ENCODE results near the gene PCDHGC4.

The PCDHGC4 gene

DNA sequence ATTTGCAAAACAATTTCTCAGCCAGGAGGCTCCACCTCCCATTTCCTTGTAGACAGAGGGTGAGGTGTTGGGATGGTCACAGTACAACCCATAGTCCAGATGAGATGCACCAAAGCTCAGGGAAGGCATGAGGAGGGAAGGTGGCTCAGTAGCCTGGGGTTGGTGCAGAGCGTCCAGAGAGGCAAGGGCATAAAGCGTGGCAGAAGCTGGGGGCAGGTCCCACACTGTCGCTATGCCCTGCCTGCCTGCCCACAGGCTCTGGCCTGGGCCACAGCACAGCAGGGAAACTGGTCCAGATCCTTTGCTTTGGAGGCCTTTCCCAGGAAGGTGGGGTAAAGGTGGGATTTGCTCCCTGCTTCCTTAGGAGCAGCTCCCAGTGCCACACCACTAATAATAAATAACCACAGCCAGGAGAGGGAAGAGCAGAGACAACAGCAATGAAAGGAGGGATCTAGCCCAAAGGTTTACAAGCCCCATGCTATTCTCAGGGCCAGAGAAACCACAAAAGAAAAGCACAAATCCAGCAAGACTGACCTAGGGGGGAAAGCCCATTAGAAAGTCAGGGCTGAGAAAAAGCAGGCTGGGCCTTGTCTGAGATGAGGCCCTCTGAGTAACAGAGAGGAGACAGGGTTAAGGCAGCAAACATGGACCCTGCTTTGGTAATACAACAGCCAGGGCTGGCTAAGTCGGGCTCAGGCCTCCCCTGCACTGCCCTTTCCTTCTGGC is 31.3 kb downstream of the PCDHGC4 start:
- Histone ChIP-seq H3K4me3 (ENCODE audit: control insufficient read depth in 1 of 7, extremely low read depth in 1 of 7, insufficient read depth in 4 of 7, low read depth in 2 of 7, low read length in 6 of 7) (no peak overlapping the region), H3K36me3 (ENCODE audit: control insufficient read depth in 4 of 4, insufficient read depth in 4 of 4, low read length in 3 of 4) (peaks cover 16 to 73% (median 40%) of the 10 kb centered on the region in 4 experiments), H3K27ac (ENCODE audit: insufficient read depth in 1 of 2, low read depth in 1 of 2, low read length in 2 of 2, poor library complexity in 1 of 2, severe bottlenecking in 2 of 2) (no peak overlapping the region), H3K27me3 (replicated peaks in 2 of 5; ENCODE audit: control insufficient read depth in 4 of 5, insufficient read depth in 5 of 5, low read length in 4 of 5) (no peaks in the 10 kb centered on the region), H3K4me1 (ENCODE audit: control extremely low read depth in 1 of 4, control insufficient read depth in 4 of 4, insufficient read depth in 4 of 4, low read length in 3 of 4) (peaks cover 22 to 47% (median 37%) of the 10 kb centered on the region in 4 experiments), H3K9me3 (ENCODE audit: control extremely low read depth in 1 of 5, control insufficient read depth in 4 of 5, insufficient read depth in 2 of 5, low read depth in 1 of 5, low read length in 4 of 5) (no peaks in the 10 kb centered on the region)
- DNase-seq, result no peak
- POLR2A ChIA-PET, result no interaction called here
- CTCF ChIA-PET, result interaction anchor here (0.7 to 13.7 kb wide), 10 partner anchors 8 to 118 kb away, joined by 3 to 178 read pairs (median 3); partner anchors contain the start of genes PCDHGA11, PCDHGA12, PCDHGB5 and PCDHGC3
- no CpG with 5 or more reads among the region's 4 CpGs for WGBS (ENCODE audit: insufficient coverage)

DNA sequence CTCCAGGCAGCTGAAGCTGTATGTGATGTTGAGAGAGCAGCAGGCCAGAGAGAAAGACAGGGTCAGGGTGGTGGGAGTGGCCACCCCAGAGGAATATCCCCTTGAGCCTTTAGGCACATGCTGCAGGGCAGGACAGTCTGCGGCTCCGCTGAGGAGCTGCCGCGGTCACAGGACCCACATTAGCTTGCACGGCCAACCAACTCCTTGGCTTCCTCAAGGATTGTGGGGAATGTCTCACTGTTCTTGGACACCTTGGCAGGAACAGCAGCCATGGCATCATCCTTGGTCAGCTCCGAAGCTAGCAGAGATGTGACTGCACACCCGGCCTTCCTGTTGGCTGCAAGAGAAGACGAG is 31.8 kb downstream of the PCDHGC4 start:
- Histone ChIP-seq H3K27me3 (replicated peaks in 2 of 5; ENCODE audit: control insufficient read depth in 4 of 5, insufficient read depth in 5 of 5, low read length in 4 of 5) (no peaks in the 10 kb centered on the region), H3K9me3 (ENCODE audit: control extremely low read depth in 1 of 5, control insufficient read depth in 4 of 5, insufficient read depth in 2 of 5, low read depth in 1 of 5, low read length in 4 of 5) (no peaks in the 10 kb centered on the region), H3K4me3 (ENCODE audit: control insufficient read depth in 1 of 7, extremely low read depth in 1 of 7, insufficient read depth in 4 of 7, low read depth in 2 of 7, low read length in 6 of 7) (no peak overlapping the region), H3K36me3 (ENCODE audit: control insufficient read depth in 4 of 4, insufficient read depth in 4 of 4, low read length in 3 of 4) (peaks cover 16 to 78% (median 44%) of the 10 kb centered on the region in 4 experiments), H3K27ac (ENCODE audit: insufficient read depth in 1 of 2, low read depth in 1 of 2, low read length in 2 of 2, poor library complexity in 1 of 2, severe bottlenecking in 2 of 2) (no peak overlapping the region), H3K4me1 (ENCODE audit: control extremely low read depth in 1 of 4, control insufficient read depth in 4 of 4, insufficient read depth in 4 of 4, low read length in 3 of 4) (peaks cover 22 to 53% (median 41%) of the 10 kb centered on the region in 4 experiments)
- ChIA-PET POLR2A (no interaction called here), CTCF (interaction anchor here (0.7 to 13.7 kb wide), 7 partner anchors 8 to 104 kb away, joined by 3 to 178 read pairs (median 3); partner anchors contain the start of genes PCDHGA10, PCDHGA11, PCDHGA12 and PCDHGC3)
- no peak for DNase-seq
- 99% methylated on average over 7 of the region's 8 CpGs for WGBS (ENCODE audit: insufficient coverage)

DNA sequence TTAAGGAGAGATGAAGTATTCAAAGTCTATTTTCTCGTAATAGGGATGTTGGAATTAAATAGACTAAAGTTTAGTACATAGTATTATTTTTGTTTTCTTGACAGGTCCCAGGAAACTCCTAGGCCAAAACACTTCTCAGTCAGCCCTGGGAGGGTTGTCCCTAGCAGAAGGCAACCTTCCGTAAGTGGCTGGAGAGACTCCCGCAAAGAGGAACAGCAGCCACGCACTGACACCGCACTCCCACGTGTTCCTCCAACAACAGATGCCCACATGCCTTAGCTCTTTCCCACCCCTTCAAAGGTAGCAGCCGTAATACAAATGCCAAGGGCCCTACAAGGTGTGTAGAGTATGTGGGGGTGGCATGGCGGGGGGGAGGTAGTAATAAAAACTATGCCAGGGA is 32.5 kb downstream of the PCDHGC4 start:
- no peak for DNase-seq
- Histone ChIP-seq H3K27ac (ENCODE audit: insufficient read depth in 1 of 2, low read depth in 1 of 2, low read length in 2 of 2, poor library complexity in 1 of 2, severe bottlenecking in 2 of 2) (no peak overlapping the region), H3K27me3 (replicated peaks in 2 of 5; ENCODE audit: control insufficient read depth in 4 of 5, insufficient read depth in 5 of 5, low read length in 4 of 5) (no peaks in the 10 kb centered on the region), H3K4me1 (ENCODE audit: control extremely low read depth in 1 of 4, control insufficient read depth in 4 of 4, insufficient read depth in 4 of 4, low read length in 3 of 4) (peaks cover 22 to 54% (median 42%) of the 10 kb centered on the region in 4 experiments), H3K36me3 (ENCODE audit: control insufficient read depth in 4 of 4, insufficient read depth in 4 of 4, low read length in 3 of 4) (peaks cover 16 to 83% (median 47%) of the 10 kb centered on the region in 4 experiments), H3K9me3 (ENCODE audit: control extremely low read depth in 1 of 5, control insufficient read depth in 4 of 5, insufficient read depth in 2 of 5, low read depth in 1 of 5, low read length in 4 of 5) (no peaks in the 10 kb centered on the region), H3K4me3 (ENCODE audit: control insufficient read depth in 1 of 7, extremely low read depth in 1 of 7, insufficient read depth in 4 of 7, low read depth in 2 of 7, low read length in 6 of 7) (no peak overlapping the region)
- CTCF ChIA-PET, result interaction anchor here (0.7 to 13.7 kb wide), 6 partner anchors 8 to 104 kb away, joined by 3 to 178 read pairs (median 4); partner anchors contain the start of genes PCDHGA10, PCDHGA11, PCDHGA12 and PCDHGC3
- WGBS (ENCODE audit: insufficient coverage), result no CpG with 5 or more reads among the region's 8 CpGs
- POLR2A ChIA-PET, result no interaction called here

DNA sequence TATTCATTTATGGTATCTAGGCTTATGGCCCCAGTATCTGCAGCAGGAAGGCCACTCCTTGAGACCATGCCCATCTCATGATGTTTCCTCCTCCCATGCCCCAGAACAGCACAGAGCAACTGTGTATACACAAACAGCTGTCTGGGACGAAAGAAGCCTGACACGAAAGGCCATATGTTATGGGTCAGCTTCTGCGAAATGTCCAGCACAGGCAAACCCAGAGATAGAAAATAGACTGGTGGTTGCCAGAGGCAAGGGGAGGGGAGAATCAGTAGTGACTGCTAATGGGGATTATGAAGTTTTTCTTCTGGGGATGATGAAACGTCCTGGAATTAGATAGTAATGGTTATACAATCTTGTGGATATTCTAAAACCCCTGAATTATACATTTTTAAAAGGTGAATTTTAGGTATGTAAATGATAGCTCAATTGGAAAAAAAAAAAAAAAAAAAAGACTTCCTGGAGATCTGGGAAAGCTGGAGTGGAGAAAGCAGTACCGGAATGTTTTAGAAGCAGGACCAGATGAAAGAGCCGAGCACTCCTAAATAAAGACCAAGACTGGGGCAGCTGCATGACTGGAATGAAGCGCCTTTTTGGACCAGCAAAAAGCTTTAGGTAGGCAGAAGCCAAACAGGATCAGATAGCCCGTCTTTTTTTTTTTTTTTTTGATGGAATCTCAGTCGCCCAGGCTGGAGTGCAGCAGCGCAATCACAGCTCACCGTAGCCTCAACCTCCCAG is 33.2 kb downstream of the PCDHGC4 start:
- no peak for DNase-seq

DNA sequence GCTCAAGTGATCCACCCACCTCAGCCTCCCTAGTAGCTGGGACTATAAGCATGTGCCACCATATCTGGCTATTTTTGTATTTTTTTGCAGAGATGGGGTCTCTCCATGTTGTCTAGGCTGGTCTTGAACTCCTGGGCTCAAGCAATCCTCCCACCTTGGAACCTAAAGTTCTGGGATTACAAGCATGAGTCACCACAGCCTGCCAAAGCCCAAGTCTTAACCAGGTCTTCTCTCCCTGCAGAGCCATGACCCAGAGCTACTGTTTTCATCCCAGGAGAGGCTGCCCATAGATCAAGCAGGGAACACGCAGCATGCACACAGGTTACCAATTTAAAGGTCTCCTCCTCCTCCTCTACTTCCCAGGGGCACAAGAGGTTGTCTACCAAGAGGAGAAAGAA is 33.8 kb downstream of the PCDHGC4 start:
- H3K4me1 ChIP-seq (ENCODE audit: control extremely low read depth in 1 of 4, control insufficient read depth in 4 of 4, insufficient read depth in 4 of 4, low read length in 3 of 4), result peaks cover 25 to 49% (median 35%) of the 10 kb centered on the region in 4 experiments
- no peaks in the 10 kb centered on the region for H3K27me3 ChIP-seq (replicated peaks in 2 of 5; ENCODE audit: control insufficient read depth in 4 of 5, insufficient read depth in 5 of 5, low read length in 4 of 5)
- POLR2A ChIA-PET, result no interaction called here
- H3K4me3 ChIP-seq (ENCODE audit: control insufficient read depth in 1 of 7, extremely low read depth in 1 of 7, insufficient read depth in 4 of 7, low read depth in 2 of 7, low read length in 6 of 7), result no peak overlapping the region
- CTCF ChIA-PET, result interaction anchor here (0.8 to 1.2 kb wide), 4 partner anchors 14 to 149 kb away, joined by 3 to 4 read pairs (median 4); partner anchors contain the start of genes PCDHGA10 and PCDHGB3
- DNase-seq, result no peak
- WGBS (ENCODE audit: insufficient coverage), result no CpG with 5 or more reads among the region's 1 CpG
- peaks cover 20 to 90% (median 57%) of the 10 kb centered on the region in 4 experiments for H3K36me3 ChIP-seq (ENCODE audit: control insufficient read depth in 4 of 4, insufficient read depth in 4 of 4, low read length in 3 of 4)
- no peak overlapping the region for H3K27ac ChIP-seq (ENCODE audit: insufficient read depth in 1 of 2, low read depth in 1 of 2, low read length in 2 of 2, poor library complexity in 1 of 2, severe bottlenecking in 2 of 2)
- no peaks in the 10 kb centered on the region for H3K9me3 ChIP-seq (ENCODE audit: control extremely low read depth in 1 of 5, control insufficient read depth in 4 of 5, insufficient read depth in 2 of 5, low read depth in 1 of 5, low read length in 4 of 5)

More for the DNA sequence above, 33.2 kb downstream of the PCDHGC4 start:
- Histone ChIP-seq H3K27ac (ENCODE audit: insufficient read depth in 1 of 2, low read depth in 1 of 2, low read length in 2 of 2, poor library complexity in 1 of 2, severe bottlenecking in 2 of 2) (no peak overlapping the region), H3K9me3 (ENCODE audit: control extremely low read depth in 1 of 5, control insufficient read depth in 4 of 5, insufficient read depth in 2 of 5, low read depth in 1 of 5, low read length in 4 of 5) (no peaks in the 10 kb centered on the region), H3K4me1 (ENCODE audit: control extremely low read depth in 1 of 4, control insufficient read depth in 4 of 4, insufficient read depth in 4 of 4, low read length in 3 of 4) (peaks cover 25 to 55% (median 40%) of the 10 kb centered on the region in 4 experiments), H3K27me3 (replicated peaks in 2 of 5; ENCODE audit: control insufficient read depth in 4 of 5, insufficient read depth in 5 of 5, low read length in 4 of 5) (no peaks in the 10 kb centered on the region), H3K4me3 (ENCODE audit: control insufficient read depth in 1 of 7, extremely low read depth in 1 of 7, insufficient read depth in 4 of 7, low read depth in 2 of 7, low read length in 6 of 7) (no peak overlapping the region), H3K36me3 (ENCODE audit: control insufficient read depth in 4 of 4, insufficient read depth in 4 of 4, low read length in 3 of 4) (peaks cover 16 to 88% (median 53%) of the 10 kb centered on the region in 4 experiments)
- ChIA-PET POLR2A (no interaction called here), CTCF (interaction anchor here (0.6 to 3.5 kb wide), 6 partner anchors 13 to 148 kb away, joined by 3 to 16 read pairs (median 4); partner anchors contain the start of genes PCDHGA10, PCDHGA12 and PCDHGB3)
- WGBS (ENCODE audit: insufficient coverage), result 99% methylated on average over 10 of the region's 11 CpGs

DNA sequence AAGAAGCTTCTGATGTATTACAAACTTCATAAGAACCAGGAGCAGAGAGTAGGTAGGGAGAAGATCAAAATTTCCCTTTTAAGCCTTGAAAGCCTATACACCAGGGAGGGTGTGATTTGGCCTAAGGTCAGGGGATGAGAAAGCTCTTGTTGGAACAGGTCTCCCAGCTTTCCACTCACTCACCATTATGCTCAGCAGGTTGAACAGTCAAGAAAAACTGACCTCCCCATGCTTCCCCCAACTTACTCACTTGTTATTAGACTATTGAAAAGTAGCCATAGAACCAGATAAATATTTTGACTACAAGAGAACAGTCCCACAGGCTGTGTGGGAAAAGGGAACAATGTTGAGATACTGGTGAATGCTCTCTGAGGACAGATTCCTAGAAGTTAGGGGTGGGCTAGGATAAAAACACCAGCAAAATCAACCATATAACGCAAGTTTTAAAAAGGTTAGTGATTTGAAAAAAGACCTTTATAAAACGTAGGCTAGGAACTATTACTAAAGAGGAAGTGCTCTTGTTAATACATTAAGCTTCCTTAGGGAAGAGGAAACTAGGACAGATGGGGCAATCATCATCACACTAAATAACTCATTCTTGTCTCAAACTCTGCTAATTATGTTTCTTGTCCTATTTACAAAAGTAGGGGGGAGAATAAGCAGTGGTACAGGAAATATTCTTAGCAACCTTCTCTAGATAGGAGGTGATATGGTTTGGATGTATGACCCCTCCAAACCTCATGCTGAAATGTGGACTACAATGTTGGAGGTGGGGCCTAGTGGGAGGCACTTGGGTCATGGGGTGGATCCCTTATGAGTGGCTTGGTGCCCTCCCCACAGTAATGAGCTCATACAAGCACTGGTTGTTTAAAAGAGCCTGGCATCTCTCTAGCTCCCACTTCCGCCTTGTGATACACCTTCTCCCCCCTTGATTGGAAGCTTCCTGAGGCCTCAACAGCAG is 35.1 kb downstream of the PCDHGC4 start:
- H3K4me1 ChIP-seq (ENCODE audit: control extremely low read depth in 1 of 4, control insufficient read depth in 4 of 4, insufficient read depth in 4 of 4, low read length in 3 of 4), result peaks cover 19 to 36% (median 24%) of the 10 kb centered on the region in 4 experiments
- 100% methylated on average over 1 of the region's 3 CpGs for WGBS (ENCODE audit: insufficient coverage)
- peaks cover 20 to 96% (median 59%) of the 10 kb centered on the region in 4 experiments for H3K36me3 ChIP-seq (ENCODE audit: control insufficient read depth in 4 of 4, insufficient read depth in 4 of 4, low read length in 3 of 4)
- no peak overlapping the region for H3K4me3 ChIP-seq (ENCODE audit: control insufficient read depth in 1 of 7, extremely low read depth in 1 of 7, insufficient read depth in 4 of 7, low read depth in 2 of 7, low read length in 6 of 7)
- ChIA-PET CTCF (interaction anchor here (1.0 to 10.3 kb wide), 6 partner anchors 9 to 107 kb away, joined by 3 to 178 read pairs (median 4); partner anchors contain the start of genes PCDHGA10 and PCDHGA12), POLR2A (no interaction called here)
- DNase-seq, result no peak
- H3K9me3 ChIP-seq (ENCODE audit: control extremely low read depth in 1 of 5, control insufficient read depth in 4 of 5, insufficient read depth in 2 of 5, low read depth in 1 of 5, low read length in 4 of 5), result no peaks in the 10 kb centered on the region
- no peak overlapping the region for H3K27ac ChIP-seq (ENCODE audit: insufficient read depth in 1 of 2, low read depth in 1 of 2, low read length in 2 of 2, poor library complexity in 1 of 2, severe bottlenecking in 2 of 2)
- H3K27me3 ChIP-seq (replicated peaks in 2 of 5; ENCODE audit: control insufficient read depth in 4 of 5, insufficient read depth in 5 of 5, low read length in 4 of 5), result no peaks in the 10 kb centered on the region

All from common myeloid progenitor, CD34-positive (primary cell).